ENCODE results near the gene IREB2.

DNA sequence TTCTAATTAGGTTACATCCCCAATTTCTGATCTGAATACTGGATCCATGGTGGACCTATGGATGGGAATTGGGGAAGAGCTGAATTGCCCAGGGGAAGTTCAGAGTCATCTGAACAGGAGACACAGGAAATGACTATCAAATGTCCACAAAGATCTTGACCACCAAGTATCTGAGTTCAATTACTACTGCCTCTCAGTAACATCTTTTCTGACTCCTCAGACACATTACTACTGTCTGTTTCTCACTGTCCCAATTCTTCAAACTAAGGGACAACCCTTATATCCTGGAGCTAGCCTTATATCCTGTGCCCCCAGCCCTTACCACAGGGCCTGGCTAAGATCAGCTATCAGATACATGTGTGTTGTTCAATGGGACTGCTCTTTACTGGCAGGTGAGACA lies 10.1 kb upstream of the IREB2 start:
- TF ChIP-seq POLR2A (IDR thresholded peaks at IDR 0.05) (no peak), EP300 (IDR thresholded peaks at IDR 0.05) (no peak)
- TF ChIP-seq, protein P1, sequence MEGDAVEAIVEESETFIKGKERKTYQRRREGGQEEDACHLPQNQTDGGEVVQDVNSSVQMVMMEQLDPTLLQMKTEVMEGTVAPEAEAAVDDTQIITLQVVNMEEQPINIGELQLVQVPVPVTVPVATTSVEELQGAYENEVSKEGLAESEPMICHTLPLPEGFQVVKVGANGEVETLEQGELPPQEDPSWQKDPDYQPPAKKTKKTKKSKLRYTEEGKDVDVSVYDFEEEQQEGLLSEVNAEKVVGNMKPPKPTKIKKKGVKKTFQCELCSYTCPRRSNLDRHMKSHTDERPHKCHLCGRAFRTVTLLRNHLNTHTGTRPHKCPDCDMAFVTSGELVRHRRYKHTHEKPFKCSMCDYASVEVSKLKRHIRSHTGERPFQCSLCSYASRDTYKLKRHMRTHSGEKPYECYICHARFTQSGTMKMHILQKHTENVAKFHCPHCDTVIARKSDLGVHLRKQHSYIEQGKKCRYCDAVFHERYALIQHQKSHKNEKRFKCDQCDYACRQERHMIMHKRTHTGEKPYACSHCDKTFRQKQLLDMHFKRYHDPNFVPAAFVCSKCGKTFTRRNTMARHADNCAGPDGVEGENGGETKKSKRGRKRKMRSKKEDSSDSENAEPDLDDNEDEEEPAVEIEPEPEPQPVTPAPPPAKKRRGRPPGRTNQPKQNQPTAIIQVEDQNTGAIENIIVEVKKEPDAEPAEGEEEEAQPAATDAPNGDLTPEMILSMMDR (IDR thresholded peaks at IDR 0.05): no peak

Measured in ovary (tissue), 3 donors.